ENCODE data around the gene TMEM220.

GRCh38 chr17:10737736-10738135 is 7.9 kb upstream of the TMEM220 start:
- TF ChIP-seq EP300 (IDR thresholded peaks at IDR 0.05): no peak
- no peak for TF ChIP-seq CTCF (IDR thresholded peaks at IDR 0.05)
- no peak for TF ChIP-seq POLR2A (IDR thresholded peaks at IDR 0.05)
- TF ChIP-seq POLR2AphosphoS5 (IDR thresholded peaks at IDR 0.05): no peak

All from stomach (tissue), 4 donors.